GM12873 (cell line): Measurements from ENCODE around the gene MARK1.

Experiments used
- TF ChIP-seq, protein P1 (sequence below): IDR thresholded peaks from 2 replicates; pipeline ENCODE4 v1.5.1; 2012; ENCODE audit warnings: low read depth, mild to moderate bottlenecking, moderate library complexity, low read length, control low read depth; ENCODE audit not compliant: insufficient read depth; ENCODE audit errors: missing control alignments

MARK1 gene

DNA sequence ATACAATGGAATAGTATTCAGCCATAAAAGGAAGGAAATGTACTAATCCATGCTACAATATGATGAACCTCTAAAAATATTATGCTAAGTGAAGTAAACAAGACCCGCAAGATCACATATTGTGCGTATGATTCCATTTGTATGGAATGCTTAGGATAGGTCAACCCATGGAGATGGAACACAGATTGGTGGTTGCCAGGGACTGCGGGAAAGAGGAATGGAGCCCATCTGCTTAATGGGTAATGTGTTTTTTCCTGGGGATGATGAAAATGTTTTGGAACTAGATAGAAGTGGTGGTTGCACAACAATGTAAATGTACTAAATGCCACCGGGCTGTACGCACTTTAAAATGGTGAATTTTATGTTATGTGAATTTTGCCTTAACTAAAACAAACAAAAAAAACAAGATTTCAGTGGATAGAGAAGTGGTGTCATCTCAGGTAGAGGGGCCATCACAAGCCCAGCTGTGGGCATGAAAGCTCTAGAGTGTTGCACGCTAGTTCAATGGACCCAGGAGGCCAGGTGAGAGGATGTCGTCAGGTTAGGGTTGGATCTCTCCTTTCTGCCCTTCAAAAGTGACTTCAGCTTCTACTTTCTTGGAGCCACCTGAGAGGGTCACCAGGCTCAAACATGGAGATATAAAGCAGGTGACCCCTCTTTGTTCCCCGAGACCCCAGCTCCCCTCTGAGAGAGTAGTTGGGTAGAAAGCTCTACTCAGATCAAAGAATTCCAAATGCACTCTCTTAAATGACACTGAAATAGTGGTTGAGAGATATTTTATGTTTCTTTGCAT lies 164.7 kb downstream of the MARK1 start:
- TF ChIP-seq, protein P1, sequence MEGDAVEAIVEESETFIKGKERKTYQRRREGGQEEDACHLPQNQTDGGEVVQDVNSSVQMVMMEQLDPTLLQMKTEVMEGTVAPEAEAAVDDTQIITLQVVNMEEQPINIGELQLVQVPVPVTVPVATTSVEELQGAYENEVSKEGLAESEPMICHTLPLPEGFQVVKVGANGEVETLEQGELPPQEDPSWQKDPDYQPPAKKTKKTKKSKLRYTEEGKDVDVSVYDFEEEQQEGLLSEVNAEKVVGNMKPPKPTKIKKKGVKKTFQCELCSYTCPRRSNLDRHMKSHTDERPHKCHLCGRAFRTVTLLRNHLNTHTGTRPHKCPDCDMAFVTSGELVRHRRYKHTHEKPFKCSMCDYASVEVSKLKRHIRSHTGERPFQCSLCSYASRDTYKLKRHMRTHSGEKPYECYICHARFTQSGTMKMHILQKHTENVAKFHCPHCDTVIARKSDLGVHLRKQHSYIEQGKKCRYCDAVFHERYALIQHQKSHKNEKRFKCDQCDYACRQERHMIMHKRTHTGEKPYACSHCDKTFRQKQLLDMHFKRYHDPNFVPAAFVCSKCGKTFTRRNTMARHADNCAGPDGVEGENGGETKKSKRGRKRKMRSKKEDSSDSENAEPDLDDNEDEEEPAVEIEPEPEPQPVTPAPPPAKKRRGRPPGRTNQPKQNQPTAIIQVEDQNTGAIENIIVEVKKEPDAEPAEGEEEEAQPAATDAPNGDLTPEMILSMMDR = no peak

DNA sequence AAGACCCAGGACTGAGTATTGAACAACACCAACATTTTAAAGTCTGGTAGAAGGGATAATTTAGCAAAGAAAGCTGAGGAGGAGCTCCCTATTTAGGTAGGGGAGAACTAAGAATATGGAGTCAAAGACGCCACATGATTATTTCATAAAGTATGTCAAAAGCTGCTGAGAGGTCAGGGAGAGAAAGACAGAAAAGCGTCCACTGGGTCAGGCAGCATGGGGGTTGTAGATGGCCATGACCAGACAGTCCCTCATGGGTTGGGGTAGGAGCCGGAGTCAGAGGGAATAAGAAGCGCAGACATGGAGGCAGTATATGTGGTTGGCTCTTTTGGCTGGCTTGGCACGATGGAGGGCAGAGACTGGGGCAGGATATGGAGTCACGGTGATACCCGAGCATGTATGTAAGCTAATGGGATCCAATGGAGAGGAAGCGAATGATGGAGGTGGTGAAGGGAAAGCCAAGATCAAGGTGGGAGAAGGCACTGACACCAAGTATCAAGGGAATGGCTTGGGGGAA lies 167.0 kb downstream of the MARK1 start:
- TF ChIP-seq, protein P1 = no peak

- TF ChIP-seq, protein P1 = no peak
These were observed 167.5 kb downstream of the MARK1 start for GRCh38 chr1:220695426-220695825.

DNA sequence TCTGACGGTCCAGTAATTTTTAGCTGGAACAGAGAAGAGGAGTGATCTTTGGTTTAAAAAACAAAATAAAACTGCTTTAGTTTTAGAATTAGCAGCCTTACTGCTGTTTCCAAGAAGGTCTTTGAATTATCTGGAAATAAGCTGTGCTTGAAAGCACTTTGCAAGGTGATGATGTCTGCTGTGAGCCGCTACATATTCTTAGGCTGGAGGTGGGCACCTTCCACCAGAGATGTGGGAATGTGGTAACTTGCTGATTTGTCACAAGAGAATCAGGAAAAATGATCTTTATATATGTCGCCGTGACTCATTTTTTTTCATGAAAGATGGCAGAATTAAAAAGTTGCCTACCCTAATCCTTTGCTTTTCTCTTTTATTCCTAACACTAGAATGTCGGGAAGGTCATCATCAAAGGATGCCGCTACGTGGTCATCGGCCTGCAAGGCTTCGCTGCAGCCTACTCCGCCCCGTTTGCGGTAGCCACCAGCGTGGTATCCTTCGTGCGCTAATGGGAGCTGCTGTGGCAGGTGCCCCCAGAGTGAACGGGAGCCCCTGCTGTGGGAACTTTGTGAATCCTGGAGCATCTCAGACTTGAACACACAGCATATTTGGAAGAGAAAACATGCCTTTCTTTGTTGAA lies 168.4 kb downstream of the MARK1 start:
- TF ChIP-seq, protein P1 = no peak

GRCh38 chr1:220696863-220697231 lies 168.9 kb downstream of the MARK1 start:
- TF ChIP-seq, protein P1 = no peak

- TF ChIP-seq, protein P1 = no peak
These were observed 169.4 kb downstream of the MARK1 start for GRCh38 chr1:220697326-220697725.

DNA sequence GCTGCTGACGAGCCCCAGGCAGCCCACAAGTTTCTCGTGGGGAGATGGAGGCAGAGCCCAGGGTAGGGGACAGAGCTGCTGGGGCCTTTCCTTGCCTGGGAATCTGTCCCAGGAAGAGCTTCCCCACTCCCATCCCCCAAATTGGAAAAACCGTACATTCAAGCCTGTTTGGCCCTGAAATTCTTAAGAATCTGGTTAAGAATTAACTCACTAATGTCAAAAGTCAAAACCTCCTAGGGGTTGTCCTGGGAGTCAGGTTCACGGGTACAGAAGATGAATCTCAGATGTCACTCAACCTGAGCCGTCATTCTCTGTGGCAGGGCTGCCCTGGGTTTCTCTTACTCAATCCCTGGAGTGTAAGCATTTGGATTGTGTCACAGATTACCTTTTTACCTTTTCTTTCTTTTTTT lies 170.7 kb downstream of the MARK1 start:
- TF ChIP-seq, protein P1 = no peak
